GM18907 (cell line): ENCODE results near the gene DUSP7.
A peak's percentile ranks its signal among the peaks of the same experiment; 100 is the strongest.

Source experiments
- ATAC-seq: cut with Tn5 transposase; IDR thresholded peaks from one replicate; pipeline ENCODE4 v1.9.1; 2021; ENCODE audit warnings: mild to moderate bottlenecking, moderate library complexity; ENCODE audit not compliant: unreplicated experiment

Gene DUSP7

DNA sequence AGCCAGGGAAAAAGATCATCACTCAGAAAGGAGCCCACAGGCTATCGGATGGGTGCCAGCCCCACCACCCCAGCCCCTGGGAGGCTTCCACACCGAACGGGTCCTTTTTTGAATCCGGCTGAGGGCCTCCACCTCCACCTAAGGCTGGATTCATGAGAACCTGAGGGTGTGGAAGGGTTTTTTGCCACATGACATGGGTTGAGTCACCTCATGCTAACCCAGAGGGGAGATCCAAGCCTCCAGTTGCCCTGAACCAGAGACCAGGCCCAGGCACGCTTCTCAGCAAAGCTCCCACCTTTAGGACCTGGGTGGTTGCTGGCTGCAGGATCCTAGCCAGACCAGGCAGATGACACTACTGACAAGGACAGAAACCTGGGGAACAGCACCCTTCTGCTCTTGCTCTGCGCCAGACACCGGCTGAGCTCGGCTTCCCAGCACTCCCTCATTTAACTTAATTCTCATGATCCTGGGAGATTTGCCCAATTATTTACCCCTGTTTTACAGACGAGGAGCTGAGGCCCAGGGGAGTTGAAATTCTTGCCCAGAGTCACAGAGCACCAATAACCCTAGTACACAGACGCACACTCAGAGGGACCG is 25.6 kb downstream of the DUSP7 start:
- ATAC-seq: no peak

DNA sequence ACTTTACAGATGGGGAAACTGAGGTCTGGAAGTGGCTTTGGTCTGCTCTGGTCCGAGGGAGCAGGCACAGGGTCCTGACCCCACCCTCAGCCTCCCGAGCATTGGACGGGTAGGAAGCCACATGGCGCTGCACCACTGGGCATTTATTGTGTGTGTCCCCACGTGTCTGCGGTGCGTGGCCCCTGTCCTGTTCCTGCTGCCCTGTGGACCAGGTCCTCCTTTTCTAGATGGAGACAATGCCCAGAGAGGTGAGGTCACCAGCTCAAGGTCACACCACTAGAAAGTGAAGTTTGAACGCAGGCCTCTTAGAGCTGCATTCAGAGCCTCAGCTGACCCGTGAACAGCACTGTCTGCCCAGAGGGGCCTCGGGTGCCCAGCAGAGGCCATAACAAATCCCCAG is 26.8 kb downstream of the DUSP7 start:
- no peak for ATAC-seq

DNA sequence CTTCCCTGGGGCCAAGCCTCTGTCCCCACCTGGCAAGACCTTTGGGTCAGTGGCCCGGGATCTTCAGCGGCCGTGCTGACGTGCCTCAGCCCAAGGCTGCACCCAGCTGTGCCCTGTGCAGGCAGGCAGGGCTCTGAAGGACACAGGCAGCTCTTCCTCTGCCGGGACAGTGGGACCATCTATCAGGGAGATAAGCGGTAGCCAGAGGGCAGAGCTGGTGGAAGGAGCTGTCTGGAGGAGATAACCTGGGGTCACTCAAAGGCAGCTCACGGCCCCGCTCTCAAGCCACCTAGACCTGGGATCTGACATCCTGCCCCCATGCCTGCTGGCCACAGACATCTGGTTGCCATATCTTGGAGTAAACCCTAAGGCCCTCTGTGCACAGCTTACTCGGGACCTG is 27.3 kb downstream of the DUSP7 start:
- no peak for ATAC-seq

DNA sequence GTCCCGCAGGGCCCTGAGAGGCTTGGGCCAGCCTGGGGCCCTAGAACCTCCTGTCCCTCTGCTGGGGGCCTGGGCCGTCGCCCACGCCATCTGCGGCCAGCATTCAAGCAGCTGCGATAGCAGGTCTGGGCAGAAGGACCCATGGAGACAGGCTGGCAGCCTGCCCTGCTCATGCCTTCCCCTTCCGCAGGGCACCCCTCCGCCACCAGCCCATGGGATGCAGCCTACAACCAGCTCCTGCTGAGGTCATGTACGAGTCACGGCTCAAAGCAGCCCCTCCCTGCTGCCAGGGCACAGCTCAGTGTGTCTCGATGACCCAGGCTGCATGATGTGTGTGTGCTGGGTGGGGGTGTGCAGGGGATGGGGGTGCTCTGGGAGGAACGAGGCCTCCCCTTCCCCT is 27.8 kb downstream of the DUSP7 start:
- ATAC-seq: no peak

DNA sequence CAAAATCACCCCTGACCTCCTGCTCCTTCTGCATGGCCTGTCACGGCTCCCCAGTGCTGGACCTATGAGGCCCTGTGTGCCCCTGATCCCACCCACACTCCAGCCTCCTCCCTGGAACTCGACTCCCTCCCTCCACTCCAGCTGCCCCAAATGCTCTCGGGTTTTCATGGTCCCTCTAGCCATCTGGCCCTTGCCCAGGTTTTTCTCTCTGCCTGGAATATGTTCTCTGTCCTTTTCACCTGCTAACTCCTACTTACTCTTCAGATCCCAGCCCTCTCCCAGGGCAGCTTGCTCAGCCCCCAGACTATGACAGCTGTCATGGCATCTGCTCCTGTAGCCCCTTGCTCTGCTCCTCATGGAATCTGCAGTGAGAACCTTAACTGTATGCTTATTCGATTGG is 30.3 kb downstream of the DUSP7 start:
- no peak for ATAC-seq

DNA sequence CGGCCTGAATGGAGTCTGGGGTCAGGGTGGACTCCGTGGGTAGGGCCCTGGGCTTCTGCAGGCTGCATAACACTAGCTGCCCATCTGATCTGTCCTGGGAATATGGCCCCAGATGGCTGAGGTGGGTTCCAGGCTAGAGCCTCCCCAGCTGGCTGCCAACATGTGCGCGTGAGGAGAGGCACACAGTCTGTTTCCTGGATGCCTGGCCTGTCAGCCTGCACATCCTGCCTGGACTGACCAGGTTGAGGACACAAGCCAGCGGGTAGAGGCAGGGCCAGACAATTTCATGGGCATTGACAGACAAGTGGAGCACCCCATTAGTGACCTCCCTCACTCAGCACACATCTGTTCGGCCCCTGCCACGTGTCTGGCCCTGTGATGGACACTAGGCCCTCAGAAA is 30.9 kb downstream of the DUSP7 start:
- no peak for ATAC-seq

DNA sequence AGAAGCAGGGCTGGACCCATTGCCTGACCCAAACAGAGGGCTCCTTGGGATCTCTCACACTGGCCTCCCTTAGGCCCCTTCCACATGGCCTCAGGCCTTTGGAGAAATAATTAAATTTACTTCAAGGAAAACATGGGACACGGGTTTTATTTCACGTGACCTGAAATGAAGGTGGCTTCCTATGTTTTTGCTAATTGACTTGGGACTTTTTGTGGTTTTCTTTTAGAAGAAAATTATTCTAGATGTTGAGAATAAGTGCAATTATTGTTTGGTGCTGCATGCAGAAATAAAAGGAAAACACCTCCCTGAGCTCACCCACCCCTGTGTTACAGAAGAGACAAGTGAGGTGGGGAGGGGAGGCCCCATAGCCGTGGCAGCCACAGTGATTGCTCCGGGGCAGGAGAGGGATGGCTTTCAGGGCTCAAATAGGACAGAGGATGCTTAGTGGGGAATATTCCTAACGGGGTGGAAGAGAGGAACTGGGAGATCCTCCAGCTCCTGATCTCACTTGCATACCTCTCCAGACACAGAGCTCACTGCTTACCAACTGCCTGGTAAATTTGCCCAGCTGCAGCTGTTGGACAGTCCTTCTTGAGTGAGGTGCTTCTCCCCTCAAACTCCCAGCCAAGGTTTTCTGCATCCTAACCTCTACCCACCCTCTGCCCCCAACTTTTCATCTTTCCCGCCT is 31.5 kb downstream of the DUSP7 start:
- ATAC-seq: no peak

DNA sequence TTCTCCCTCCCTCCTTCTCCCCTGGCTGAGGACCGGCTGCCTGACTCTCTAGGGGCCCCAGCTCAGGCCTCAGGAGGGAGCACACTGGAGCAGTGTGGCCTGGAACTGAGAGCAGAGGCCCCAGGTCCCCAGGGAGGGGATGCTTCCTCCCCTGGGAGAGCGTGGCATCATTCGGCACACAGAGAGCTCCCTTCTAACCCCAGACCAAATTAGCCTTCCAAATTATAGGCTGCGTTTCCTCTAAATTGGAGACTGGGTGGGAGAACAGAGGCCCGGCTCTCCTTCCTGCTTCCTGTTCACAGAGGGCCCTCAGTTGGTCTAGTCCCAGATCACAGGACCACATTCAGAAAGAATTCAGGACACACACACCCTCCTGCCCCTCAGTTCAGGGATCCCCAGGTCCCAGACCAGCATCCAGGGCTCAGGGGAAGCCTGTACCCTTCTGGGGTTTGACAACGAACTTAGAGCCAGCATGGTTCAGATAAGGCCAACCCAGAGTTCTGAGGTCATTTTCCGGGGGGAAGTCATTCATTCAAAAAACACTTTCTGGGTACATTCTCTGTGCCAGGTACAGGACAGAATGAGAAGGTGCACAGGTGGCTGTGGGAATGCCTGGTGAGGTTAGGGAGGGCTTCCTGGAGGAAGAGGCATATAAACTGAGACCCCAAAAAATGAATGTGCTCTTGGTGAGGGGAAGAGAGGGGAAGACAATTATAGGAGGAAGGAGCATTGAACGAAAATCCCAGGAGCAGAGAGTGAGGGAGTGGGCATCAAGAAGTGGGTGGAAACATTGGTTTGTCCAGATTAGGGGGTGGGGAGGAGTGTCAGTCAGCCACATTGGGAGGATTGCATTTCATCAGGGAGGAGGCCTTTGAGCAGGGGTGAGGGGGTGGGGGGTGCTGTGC is 32.3 kb downstream of the DUSP7 start:
- peak; percentile 69 for ATAC-seq

DNA sequence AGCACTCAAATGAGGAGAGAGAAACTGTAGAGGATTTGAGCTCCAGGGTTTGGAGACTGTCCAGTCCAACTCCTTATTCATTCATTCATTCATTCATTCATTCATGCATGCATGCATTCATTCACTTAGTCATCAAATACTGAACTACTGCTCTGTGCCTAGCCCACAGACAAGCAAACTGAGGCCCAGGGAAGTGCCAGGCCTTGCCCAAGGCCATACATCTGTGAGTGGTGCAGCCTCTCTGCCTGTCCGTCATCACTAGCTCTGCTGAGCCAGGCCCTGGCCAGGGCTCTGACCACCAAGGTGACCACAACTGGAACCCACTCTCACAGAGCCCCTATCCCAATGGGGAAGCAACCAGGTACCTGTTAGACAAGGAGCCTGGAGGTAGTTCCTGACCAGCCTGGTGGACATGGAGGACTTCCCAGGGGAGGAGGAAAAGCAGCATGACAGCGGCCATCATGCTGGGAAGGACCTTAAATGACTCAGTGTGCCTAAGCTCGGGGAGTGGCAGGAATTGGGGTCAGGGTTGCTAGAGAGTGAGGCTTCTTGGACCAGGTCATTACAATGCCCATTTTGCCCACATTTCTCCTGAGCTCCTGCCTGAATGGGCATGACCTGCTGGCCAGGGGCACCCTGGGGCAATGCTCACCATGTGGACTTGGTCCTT is 33.1 kb downstream of the DUSP7 start:
- ATAC-seq: no peak

DNA sequence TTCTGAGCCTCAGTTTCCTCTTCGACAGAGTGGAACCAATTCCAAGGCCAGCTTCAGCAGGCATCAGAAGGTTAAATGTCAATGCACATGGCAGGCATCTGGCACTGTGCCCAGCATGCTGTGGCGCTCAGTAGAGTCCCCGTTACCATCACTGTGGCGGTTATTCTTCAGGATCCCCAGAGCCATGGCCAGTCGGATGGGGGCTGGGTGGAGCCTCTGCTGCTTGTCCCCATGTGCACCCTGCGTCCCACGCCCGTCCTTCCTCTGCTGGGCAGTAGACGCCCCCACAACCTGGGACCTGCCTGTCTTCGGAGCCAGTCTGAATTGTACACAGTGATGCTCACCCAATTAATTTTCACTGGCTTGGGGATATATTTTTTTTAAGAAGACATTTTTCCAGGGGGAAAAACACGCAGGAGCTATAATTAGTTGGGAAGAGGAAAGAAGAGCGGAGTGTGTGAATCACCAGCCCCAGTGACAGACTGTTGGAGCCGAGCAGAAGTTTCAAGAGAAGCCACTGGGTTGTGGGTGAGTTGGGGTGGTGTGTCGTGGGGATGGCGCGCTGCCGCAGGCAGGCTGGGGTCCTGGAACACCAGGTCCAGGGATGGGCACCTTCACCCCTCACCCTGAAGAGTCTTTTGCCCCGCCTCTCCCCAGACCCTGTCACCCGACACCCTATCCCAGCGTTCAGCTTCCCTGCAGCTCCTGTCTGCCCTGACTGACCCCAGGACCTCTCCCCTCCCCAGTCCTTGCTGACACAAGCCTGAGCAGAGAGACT is 33.9 kb downstream of the DUSP7 start:
- no peak for ATAC-seq

DNA sequence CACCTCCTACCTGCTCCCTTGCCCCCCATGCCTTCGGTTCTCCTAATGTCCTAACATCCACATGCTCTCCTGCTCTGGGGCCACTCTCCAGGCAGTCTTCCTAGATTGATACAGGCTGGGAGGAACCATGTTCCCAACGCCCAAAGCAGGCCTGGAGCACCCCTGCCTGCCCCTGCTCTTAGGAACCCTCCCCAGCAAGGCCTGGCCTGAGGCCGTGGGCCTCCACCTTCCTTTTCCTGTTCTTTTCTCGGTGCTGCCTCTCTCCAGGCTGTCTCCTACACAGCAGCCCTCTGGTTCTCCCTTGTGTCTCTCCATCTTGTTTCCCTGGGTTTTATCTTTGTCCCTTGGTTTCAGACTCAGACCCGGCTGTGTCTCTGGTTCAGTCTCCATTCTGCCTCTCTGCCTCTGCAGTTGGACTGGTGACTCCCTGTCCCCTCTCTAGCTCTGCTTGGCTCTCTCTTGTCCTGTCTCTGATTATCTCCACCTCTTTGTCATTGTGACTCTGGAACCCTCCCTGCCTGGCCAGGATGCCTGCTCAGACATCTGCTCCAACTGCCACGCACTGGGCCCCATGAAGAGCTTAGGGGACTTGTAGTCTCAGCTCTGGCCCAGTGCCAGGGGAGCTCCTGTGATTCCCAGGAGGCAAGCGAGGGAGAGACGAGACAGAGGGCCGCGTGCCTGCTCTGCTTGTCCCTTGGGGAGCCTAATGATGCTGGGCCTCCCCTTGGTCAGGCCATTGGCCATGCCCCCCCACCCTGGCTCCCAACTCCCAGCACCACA is 34.7 kb downstream of the DUSP7 start:
- ATAC-seq: no peak

DNA sequence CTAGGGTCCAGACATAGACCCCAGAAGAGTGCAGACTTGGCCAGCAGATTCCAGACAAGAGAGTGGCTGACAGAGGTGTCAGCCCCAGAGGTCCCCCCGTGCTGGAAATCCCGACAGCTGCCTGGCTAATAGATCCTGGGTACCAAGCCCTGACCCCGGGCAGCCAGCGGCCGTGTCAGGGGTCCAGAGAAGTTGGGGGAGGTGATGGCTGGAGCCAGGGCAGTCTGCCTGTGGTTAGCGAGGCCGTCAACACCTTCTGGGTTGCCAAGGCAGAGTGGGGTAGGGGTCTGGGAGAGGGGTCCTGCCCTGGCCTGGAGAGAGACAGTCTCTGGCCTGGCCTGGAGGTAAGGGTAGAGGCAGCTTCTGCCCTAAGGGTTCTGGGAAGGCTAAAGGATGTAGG is 35.6 kb downstream of the DUSP7 start:
- ATAC-seq: no peak

DNA sequence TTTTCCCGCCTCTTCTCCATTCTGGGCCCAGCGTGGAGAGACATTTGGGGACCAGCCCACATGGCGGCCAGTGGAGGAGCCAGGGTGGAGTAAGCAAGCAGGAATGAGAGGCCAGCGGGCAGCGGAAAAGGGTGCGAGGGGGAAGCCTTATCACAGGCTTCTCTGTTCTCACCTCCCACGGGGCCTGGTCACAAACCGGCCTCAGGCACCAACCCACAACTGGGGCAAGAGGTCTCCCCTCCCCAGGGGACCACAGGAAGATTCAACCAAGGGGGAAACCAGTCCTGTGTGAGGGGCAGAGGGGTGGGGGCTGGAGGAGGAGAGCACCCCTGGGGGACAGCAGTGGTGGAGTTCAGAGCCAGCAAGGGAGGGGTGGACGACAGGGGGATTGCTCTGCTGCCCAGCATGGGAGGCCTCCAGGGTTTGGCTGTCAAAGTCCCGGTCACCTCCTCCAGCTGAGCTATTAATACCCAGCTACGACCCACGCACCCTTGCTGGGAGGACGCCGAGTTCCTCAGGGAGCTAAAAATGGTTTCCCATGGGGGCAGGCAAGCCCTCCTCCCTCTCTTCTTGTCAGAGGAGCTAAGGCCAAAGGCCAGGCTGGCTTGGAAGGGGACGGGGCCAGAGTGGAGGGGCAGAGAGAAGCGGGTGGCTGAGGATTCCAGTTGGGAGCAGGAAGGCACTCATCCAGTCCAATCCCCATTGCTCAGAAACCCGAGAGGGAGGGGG is 36.9 kb downstream of the DUSP7 start:
- ATAC-seq: no peak

DNA sequence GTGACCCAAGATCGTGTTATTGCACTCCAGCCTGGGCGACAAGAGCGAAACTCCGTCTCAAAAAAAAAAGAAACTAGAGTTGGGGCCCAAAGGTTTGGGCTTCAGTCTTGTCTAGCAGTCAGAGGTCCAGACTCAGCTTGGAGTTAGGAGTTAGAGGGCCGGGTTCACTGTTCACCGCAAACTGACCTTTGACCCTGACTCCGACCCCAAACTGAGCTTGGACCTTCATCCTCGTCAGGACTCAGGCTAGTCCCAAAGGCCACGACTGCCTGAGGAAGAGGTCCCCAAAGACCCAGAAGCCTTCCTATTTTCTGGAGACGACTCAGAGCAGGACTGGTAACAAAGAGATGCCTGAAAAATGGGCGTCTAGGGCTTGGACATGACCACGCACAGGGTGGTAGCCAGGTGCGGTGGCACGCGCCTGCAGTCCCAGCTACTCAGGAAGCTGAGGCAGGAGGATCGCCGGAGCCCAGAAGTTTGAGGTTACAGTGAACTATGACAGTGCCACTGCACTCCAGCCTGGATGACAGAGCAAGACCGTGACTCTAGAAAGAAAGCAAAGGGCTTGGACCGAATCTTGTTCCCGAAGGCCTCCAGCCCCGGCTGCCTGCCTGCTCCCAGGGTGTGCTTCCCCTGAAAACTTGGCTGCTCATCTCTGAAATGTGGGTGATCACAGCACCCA is 37.9 kb downstream of the DUSP7 start:
- ATAC-seq: no peak

DNA sequence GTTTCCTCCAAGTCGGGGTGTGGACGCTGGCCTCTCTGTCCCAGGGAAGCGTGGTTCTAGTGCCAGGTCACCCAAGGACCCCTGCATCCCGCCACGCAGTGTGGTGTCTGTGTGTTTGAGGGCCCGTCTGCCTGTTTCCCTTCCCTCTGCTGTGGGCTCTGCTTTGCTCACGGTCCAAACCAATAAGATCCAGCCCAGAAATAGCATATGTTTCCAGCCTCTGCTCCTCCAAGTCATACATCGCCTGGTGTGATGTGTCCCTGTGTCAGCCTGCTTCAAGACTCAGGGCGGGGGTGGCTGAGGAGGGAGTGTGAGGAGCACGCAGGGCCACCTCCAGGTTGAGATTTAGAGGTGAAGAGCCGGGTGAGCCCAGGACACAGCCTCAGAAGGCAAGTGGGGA is 38.8 kb downstream of the DUSP7 start:
- ATAC-seq: no peak

DNA sequence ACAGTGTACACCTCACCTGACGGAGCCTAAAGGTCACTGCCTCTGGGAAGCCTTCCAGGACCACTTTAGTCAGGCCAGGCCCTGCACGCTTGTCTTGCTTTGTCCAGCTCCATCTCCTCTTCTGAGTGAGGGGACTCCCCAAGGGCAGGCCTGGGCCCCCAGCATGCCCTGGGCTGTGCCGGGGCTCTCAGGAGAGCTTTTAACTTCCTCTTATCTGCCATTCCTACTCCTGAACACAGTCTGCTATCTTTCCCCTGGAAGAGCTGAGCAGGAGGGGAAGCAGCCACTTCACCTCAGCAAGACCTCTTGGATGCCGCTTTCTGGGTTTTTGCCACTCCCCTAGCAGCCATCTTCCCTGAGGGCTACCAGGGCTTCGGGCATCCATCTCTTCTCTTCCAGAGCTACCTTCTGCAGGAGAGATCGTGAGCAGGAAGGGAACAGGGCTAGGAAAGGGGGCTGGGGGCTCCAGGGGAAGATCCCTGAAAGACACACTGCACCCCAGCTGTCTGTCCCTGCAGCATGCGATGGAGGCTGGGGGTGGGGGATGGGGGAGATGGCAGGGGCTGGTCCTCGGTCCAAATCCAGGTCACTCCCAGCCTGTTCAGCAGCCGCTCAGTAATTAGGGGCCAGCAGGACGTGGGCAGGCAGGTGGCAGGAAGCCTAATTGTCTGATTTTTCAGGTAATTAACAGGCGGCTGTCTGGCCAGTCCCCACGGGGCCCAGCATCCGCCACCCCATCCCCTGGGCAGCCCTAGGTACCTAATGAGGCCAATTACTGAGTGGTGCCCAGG is 40.7 kb downstream of the DUSP7 start:
- ATAC-seq: no peak

DNA sequence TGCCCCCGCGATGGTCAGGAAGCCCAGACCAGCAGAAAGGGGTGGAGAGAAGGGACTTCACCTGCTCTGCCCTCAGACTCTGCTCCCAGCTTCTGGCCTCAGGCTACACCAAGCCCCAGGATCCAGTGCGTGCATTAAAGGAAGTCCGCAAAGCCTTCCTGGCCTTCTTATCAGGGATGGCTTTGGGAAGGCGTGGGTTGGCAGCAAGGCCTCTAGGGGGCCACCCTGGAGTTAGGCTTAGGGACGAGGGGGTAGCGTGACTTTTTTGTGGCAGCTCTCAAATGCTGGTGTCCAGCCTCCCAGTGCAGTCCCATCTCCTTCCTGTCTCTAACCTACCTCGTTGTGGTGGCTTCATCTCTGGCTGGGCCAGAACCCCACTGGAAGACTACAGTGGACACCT is 41.8 kb downstream of the DUSP7 start:
- no peak for ATAC-seq
